WTC11 (cell line): ENCODE measurements around the gene FRMD4B.

Experiments
- EMX1 ChIP-seq: fragments of 250-450 bp; sonication (Bioruptor Pico); IDR thresholded peaks from 2 replicates; pipeline ENCODE4 v1.8.0; 2021; ENCODE audit warnings: mild to moderate bottlenecking
- IRF2 ChIP-seq: sonication (generic); formaldehyde crosslinking; IDR thresholded peaks from 2 replicates; pipeline ENCODE4 v1.8.0; 2022; ENCODE audit warnings: low read depth, missing genetic modification reagents, borderline replicate concordance
- MAX ChIP-seq: sonication (generic); formaldehyde crosslinking; IDR thresholded peaks from 2 replicates; pipeline ENCODE4 v1.8.0; 2022; ENCODE audit warnings: mild to moderate bottlenecking, missing genetic modification reagents
- NR2C2 ChIP-seq: sonication (generic); formaldehyde crosslinking; IDR thresholded peaks from 2 replicates; pipeline ENCODE4 v1.8.0; 2022; ENCODE audit warnings: mild to moderate bottlenecking, missing genetic modification reagents
- OVOL2 ChIP-seq: fragments of 250-450 bp; sonication (Bioruptor Pico); IDR thresholded peaks from 2 replicates; pipeline ENCODE4 v1.9.0; 2021; ENCODE audit warnings: mild to moderate bottlenecking, borderline replicate concordance
- PRDM15 ChIP-seq: sonication (generic); formaldehyde crosslinking; IDR thresholded peaks from 2 replicates; pipeline ENCODE4 v1.8.0; 2022; ENCODE audit warnings: missing genetic modification reagents
- SMAD4 ChIP-seq: sonication (generic); formaldehyde crosslinking; IDR thresholded peaks from 2 replicates; pipeline ENCODE4 v1.8.0; 2022; ENCODE audit warnings: mild to moderate bottlenecking, missing genetic modification reagents
- SP1 ChIP-seq: sonication (generic); formaldehyde crosslinking; conservative IDR thresholded peaks from 2 replicates; pipeline ENCODE4 v1.8.1; 2022; ENCODE audit warnings: missing genetic modification reagents
- TP53 ChIP-seq: sonication (generic); formaldehyde crosslinking; IDR thresholded peaks from 2 replicates; pipeline ENCODE4 v1.8.1; 2023; ENCODE audit warnings: mild to moderate bottlenecking, missing genetic modification reagents
- USF2 ChIP-seq: sonication (generic); formaldehyde crosslinking; IDR thresholded peaks from 2 replicates; pipeline ENCODE4 v1.8.1; 2023; ENCODE audit warnings: mild to moderate bottlenecking, missing genetic modification reagents, moderate library complexity
- ZNF121 ChIP-seq: sonication (generic); formaldehyde crosslinking; IDR thresholded peaks from 2 replicates; pipeline ENCODE4 v1.8.0; 2023; ENCODE audit warnings: missing genetic modification reagents
- ZNF263 ChIP-seq: sonication (generic); formaldehyde crosslinking; IDR thresholded peaks from 2 replicates; pipeline ENCODE4 v1.8.1; 2022; ENCODE audit warnings: low read depth, mild to moderate bottlenecking, moderate library complexity, missing genetic modification reagents
- TF ChIP-seq, protein P1 (sequence below): fragments of 200-600 bp; IDR thresholded peaks from 2 replicates; pipeline ENCODE4 v1.8.0; 2022; ENCODE audit warnings: antibody characterized with exemption

- TF ChIP-seq EMX1 (CRISPR knock-in tag) (no peak), IRF2 (CRISPR knock-in tag) (no peak), OVOL2 (CRISPR knock-in tag) (no peak), MAX (CRISPR knock-in tag) (no peak), SMAD4 (CRISPR knock-in tag) (no peak), NR2C2 (no peak), SP1 (CRISPR knock-in tag) (no peak), ZNF121 (CRISPR knock-in tag) (no peak), ZNF263 (CRISPR knock-in tag) (no peak), TP53 (CRISPR knock-in tag) (no peak), USF2 (CRISPR knock-in tag) (no peak), PRDM15 (CRISPR knock-in tag) (no peak)
- TF ChIP-seq, protein P1, sequence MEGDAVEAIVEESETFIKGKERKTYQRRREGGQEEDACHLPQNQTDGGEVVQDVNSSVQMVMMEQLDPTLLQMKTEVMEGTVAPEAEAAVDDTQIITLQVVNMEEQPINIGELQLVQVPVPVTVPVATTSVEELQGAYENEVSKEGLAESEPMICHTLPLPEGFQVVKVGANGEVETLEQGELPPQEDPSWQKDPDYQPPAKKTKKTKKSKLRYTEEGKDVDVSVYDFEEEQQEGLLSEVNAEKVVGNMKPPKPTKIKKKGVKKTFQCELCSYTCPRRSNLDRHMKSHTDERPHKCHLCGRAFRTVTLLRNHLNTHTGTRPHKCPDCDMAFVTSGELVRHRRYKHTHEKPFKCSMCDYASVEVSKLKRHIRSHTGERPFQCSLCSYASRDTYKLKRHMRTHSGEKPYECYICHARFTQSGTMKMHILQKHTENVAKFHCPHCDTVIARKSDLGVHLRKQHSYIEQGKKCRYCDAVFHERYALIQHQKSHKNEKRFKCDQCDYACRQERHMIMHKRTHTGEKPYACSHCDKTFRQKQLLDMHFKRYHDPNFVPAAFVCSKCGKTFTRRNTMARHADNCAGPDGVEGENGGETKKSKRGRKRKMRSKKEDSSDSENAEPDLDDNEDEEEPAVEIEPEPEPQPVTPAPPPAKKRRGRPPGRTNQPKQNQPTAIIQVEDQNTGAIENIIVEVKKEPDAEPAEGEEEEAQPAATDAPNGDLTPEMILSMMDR: no peak
Observed at GRCh38 chr3:69364354-69364753, 21.5 kb downstream of the FRMD4B start.
